SH-SY5Y (cell line): ENCODE data around the gene GID8.

Experiments used
- GATA2 ChIP-seq: IDR thresholded peaks from 2 replicates; pipeline ENCODE4 v1.6.1; 2011; ENCODE audit warnings: mild to moderate bottlenecking, low read depth, low read length
- GATA3 ChIP-seq: IDR thresholded peaks from 2 replicates; pipeline ENCODE4 v1.6.1; 2011; ENCODE audit warnings: low read depth, mild to moderate bottlenecking, low read length, moderate library complexity

- no peak for TF ChIP-seq GATA2
- TF ChIP-seq GATA3, result no peak
These were observed 46.9 kb downstream of the GID8 start for GRCh38 chr20:62984666-62985443.
